ELR (cell line): ENCODE measurements around the gene MPP2.
"Not testable (repeated sequence)": the region's sequence is repeated elsewhere in the genome, so short reads cannot be mapped to it uniquely, and the experiment has no call there.

Source experiments
- DNase-seq: peaks from one replicate; pipeline ENCODE4 v3.0.0-alpha.2; 2015; ENCODE audit warnings: low read depth

The MPP2 gene

GRCh38 chr17:43907425-43907981 is at the start of gene MPP2:
Gene MPP2 (minus strand): TSS chr17:43907536. CDS start chr17:43904460, 3,076 bp downstream.
- DNase-seq = peak; percentile 80

DNA sequence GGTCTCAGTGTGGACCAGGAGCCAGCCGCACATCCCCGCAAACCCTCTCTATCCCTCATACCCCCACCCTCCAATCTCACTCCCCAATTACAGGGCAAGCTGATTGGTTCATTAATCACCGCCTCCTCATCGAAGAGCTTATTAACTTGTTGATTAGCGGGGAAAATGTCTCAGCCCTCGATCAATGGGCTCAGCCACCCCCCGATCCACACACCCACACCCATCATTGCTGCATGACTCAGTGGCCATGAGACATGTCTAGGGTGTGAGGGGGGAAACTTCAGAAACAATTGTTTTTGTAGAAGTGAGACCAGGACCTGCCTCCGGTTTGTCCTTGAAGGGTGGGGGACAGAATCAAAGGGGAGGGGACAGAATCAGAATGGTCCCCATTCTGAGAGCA is 48.9 kb upstream of the MPP2 start:
- peak; percentile 34 for DNase-seq

DNA sequence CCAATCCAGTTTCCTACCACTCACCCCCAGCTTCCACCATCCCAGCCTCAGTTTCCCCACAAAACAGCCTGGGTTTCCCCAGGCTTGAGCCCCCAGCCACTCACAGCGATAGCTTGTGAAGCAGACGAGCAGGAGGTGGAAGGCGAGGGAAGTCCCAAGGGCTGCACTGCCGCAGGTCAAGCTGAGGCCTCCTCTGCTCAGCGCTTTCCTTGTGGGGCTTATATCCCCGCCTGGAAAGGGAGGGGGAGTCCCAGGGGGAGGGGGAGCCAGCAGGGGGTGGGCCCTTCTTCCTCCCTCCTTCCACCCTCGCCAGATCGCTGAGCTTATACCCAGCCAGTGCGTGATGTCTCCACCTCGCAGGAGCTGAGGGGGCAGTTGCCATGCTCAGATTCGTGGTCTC is 46.4 kb upstream of the MPP2 start, which contains the start of gene PYY:
Gene PYY, minus strand, starts transcription at position 195 of the 400 bp plus-strand sequence. CDS start 457 bp downstream, outside the sequence.
- DNase-seq = no peak

DNA sequence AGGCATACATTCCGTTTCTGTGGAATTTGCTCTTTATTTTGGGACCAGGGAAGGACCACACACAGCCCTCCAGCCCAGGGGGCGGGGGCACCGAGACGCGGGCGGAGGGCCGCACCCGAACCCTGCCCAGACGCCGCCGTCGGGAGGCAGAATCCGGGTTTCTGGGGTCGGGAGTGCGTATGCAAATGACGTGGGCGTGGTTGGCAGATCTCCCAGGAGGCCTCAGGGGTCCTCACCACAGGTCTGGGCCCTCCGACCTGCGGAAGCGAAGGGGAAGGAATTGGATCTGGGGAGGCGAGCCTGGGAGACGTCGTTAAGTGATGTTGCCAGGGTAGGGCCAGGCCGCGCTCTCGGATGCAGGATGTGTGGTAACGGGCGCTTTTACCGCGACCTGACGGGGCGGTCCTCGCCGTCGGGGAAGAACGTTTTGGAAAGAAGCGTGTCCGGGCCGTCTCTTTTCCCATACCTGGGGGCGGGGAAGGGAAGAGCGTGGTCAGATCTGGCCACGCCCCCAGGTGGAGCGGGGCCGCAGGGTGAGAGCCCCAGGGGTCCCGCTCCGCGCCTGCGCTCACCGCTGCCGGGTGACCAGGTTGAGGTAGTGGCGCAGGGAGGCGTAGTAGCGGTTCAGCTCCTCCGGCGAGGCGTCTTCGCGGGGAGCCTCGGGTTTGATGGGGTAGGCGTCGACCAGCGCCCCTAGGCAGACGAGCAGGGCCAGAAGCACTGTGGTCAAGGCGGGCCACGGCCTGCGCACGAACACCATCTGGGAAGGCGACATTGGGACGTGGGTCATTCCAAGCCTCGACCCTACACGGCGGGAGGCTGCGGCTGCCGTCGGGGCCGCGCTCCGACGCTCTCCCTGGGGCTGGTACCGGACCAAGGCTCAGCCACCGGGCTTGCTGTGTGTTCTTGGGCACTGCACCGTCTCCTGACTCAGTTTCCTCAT is 45.7 kb upstream of the MPP2 start:
- no peak for DNase-seq

- DNase-seq = no peak
Observed at GRCh38 chr17:43952351-43952723, 45.0 kb upstream of the MPP2 start.

DNA sequence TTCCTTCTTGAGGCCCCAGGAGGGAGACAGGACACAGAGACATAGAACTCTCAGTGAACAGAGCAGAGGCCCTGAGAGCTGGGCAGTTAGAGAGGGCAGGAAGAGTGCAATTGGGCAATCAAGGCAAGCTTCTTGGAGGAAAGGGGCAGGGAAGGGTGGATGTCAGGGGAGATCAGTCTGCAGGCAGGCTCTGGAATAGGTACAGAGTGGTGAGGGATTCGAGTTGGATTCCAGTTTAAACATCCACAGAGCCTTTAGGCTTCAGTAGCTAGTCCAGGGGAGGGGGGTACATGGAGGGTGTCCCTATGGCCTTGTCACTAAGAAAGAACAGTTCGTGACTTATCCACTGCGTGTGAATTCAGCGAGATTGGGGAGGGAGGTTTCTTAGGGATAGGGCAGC is 44.4 kb upstream of the MPP2 start:
- DNase-seq = no peak

DNA sequence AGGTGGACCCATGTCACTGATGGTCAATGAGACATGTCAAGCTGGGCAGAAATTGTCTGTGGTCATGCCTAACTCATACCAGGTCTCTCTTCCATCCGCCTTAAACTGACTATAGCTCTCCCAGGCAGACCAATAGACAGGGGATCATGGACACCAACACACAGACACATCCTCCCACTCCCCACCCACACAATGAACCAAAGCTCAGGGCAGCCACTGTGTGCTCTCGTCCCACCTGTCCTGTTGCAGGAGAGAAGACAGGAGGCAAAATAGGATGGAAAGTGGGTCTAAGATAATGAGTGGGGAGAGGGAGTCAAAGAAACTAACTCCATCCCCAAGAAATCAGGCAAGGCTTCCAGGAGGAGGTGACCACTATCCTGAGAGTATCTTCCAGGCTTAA is 43.2 kb upstream of the MPP2 start:
- no peak for DNase-seq

DNA sequence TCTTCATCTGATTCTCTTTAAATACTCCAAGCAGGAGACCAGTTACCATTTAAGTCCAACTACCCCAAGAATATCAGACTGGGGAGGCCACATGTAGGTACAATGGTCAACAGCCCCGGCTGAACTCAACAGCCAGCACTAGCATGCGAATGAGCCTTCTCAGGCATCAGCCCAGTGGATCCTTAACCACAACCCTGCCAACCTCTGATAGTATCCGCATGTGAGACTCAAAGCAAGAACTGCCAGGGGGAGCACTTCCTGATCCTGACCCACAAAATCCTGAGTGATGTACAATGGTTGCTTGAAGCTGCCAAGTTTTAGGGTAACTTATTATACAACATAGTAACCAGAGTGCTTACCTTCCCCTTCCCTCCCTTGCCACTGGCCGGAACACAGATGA is 42.4 kb upstream of the MPP2 start:
- DNase-seq = no peak

DNA sequence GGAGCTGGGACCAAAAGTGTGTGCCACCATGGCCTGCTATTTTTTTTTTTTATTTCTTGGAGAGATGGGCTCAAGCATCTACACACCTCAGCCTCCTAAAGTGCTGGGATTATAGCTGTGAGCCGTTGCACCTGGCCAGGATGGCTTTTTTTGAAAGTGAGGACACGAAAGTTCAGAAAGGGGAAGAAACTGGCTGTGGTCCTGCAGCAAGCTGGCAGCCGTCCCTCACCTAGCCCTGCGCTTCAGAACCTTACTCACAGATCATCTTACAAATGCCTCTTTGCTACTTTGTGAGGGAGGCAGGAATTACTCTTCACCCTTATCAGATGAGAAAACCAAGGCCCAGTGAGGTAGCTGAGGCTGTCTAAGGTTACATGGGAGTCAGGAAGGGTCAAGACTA is 39.4 kb upstream of the MPP2 start:
- no peak for DNase-seq

- DNase-seq = no peak
Observed at GRCh38 chr17:43945074-43945829, 37.9 kb upstream of the MPP2 start.

GRCh38 chr17:43942051-43942685 is 34.8 kb upstream of the MPP2 start, which contains the start of gene PPY:
Gene PPY (minus strand): TSS chr17:43942476. CDS start chr17:43941654, 822 bp downstream.
- no peak for DNase-seq

GRCh38 chr17:43940630-43941029 is 33.3 kb upstream of the MPP2 start:
- peak; percentile 71 for DNase-seq

- no peak for DNase-seq
Observed at GRCh38 chr17:43939886-43940285, 32.5 kb upstream of the MPP2 start.

- not testable (repeated sequence) for DNase-seq
Observed at GRCh38 chr17:43939452-43939851, 32.1 kb upstream of the MPP2 start.

GRCh38 chr17:43938838-43939182 is 31.5 kb upstream of the MPP2 start:
- DNase-seq = no peak

DNA sequence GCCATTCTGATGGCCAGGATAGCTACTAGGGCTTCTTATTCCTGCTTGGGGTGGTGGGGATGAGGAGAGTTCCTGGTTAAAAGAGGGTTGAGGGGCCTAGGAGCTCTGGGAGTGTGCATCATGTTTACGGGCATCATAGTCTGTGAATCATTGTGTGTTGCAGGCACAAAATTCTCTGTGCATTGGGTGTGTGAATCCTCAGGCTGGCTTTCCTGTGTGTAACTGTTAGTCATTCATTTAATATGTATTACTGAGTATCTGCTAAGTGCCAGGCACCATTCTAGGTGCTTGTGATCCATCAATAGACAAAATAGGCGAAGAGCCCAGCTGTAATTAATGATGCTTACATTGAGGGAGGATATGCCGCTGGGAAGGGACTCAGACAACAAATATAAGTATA is 29.1 kb upstream of the MPP2 start:
- peak; percentile 91 for DNase-seq

GRCh38 chr17:43935926-43936261 is 28.6 kb upstream of the MPP2 start:
- DNase-seq = no peak

DNA sequence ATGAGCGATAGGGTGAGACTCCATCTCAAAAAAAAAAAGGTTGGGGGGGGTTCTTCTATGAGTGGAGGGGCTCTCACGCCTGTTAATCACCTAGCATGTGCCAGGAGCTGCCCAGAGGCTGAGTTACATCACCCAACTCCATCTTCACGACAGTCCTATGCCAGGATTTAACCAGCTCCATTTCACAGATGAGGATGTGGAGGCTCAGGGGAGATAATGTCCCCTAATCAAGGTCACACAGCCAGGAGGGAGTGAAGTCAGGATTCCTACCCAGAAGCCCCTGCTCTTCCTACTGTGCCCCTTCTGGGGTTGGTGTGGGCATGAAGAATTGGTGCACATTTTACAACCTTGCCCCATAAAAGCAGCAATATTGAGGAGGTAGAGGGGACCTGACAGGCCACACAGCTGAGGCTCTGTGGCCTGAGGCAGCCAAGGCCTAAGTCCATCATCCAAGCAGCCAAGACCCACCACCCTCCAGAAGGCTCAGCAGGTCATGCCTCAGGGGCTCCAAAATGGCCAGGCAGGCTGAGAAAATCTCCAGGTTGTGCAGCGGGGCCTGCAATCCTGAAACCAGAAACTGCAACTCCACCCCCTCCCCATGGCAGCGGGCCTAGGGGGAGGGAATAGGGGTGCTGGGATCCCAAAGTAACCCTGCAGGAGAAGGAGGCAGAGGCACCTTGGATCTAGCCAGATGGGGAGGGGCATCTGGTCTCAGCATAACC is 28.0 kb upstream of the MPP2 start:
- no peak for DNase-seq

DNA sequence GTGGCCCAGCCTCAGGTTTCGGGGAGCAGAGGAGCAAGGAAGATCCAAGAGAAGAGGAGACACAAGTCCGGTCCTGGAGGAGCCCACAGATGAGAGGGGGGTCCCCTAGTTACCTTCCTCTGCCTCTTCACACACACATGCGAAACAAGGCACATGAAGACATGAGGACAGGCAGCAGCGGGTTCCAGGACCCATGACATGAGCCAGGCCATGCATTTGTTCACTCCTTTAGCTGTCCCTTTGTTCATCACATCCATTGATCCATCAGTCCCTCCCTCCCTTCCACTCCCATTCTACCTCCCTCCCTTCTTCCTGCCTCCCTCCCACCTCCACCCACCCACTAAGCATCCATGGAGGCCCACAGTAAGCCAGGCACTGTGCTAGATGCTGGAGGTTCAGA is 25.6 kb upstream of the MPP2 start:
- no peak for DNase-seq

DNA sequence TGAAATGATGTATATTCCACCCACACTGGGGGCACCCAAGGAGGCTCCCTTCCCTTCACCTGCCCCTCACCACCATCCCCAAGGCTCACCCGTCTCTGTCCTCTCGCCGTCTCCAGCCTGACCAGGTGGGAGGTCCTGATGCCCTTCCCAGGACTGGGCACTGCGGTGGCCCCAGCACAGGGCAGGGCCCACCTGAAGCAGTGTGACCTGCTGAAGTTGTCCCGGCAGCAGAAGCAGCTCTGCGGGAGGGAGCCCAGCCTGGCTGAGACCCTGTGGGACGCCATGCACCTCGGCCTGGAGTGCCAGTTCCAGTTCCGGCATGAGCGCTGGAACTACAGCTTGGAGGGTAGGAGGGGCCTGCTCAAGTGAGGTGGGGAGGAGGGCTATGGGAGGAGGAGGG is 25.0 kb upstream of the MPP2 start:
- no peak for DNase-seq

- no peak for DNase-seq
Observed at GRCh38 chr17:43931062-43931571, 23.8 kb upstream of the MPP2 start.

- DNase-seq = no peak
Observed at GRCh38 chr17:43928609-43929008, 21.3 kb upstream of the MPP2 start.
